HG02870 (cell line): ENCODE data around the gene SRSF12.
"Not testable (repeated sequence)": the region's sequence is repeated elsewhere in the genome, so short reads cannot be mapped to it uniquely, and the experiment has no call there.

Experiments
- ATAC-seq: cut with Tn5 transposase; IDR thresholded peaks from one replicate; pipeline ENCODE4 v1.9.1; 2021; ENCODE audit warnings: mild to moderate bottlenecking, moderate library complexity; ENCODE audit not compliant: unreplicated experiment

The SRSF12 gene

GRCh38 chr6:89131599-89131998 is 13.7 kb upstream of the SRSF12 start:
- no peak for ATAC-seq

- not testable (repeated sequence) for ATAC-seq
These were observed 10.4 kb upstream of the SRSF12 start for GRCh38 chr6:89128256-89128671.

- ATAC-seq, result peak; percentile 69
These were observed 4.8 kb upstream of the SRSF12 start for GRCh38 chr6:89122625-89123024.

- no peak for ATAC-seq
These were observed 4.1 kb upstream of the SRSF12 start for GRCh38 chr6:89121934-89122333.

- no peak for ATAC-seq
These were observed 2.5 kb upstream of the SRSF12 start for GRCh38 chr6:89120371-89120770.

GRCh38 chr6:89118931-89119330 is 1.1 kb upstream of the SRSF12 start:
- no peak for ATAC-seq

GRCh38 chr6:89116702-89117101 is 1.2 kb downstream of the SRSF12 start:
- no peak for ATAC-seq

GRCh38 chr6:89111933-89112332 is 5.9 kb downstream of the SRSF12 start:
- no peak for ATAC-seq

- no peak for ATAC-seq
These were observed 7.6 kb downstream of the SRSF12 start for GRCh38 chr6:89110284-89110683.

GRCh38 chr6:89100114-89100513 is 17.8 kb downstream of the SRSF12 start:
- ATAC-seq, result no peak

- ATAC-seq, result peak; percentile 82
These were observed 19.4 kb downstream of the SRSF12 start for GRCh38 chr6:89098461-89098860.

GRCh38 chr6:89087881-89088280 is 30.0 kb downstream of the SRSF12 start:
- no peak for ATAC-seq

- ATAC-seq, result no peak
These were observed 32.3 kb downstream of the SRSF12 start for GRCh38 chr6:89085409-89086205.

- ATAC-seq, result no peak
These were observed 32.9 kb downstream of the SRSF12 start for GRCh38 chr6:89084954-89085353.

- no peak for ATAC-seq
These were observed 33.3 kb downstream of the SRSF12 start for GRCh38 chr6:89084542-89084941.

- no peak for ATAC-seq
These were observed 35.4 kb downstream of the SRSF12 start for GRCh38 chr6:89082486-89082891.

GRCh38 chr6:89081423-89082322 is 36.2 kb downstream of the SRSF12 start:
- peak; percentile 46 for ATAC-seq

GRCh38 chr6:89081129-89081422 is 36.8 kb downstream of the SRSF12 start:
- ATAC-seq, result peak; percentile 10

- ATAC-seq, result peak; percentile 68
These were observed 37.4 kb downstream of the SRSF12 start, which contains the start of gene PNRC1 for GRCh38 chr6:89080281-89081128. PNRC1 (plus strand) TSS chr6:89080751; CDS start chr6:89080895, 144 bp downstream.

- ATAC-seq, result no peak
These were observed 38.2 kb downstream of the SRSF12 start for GRCh38 chr6:89079511-89080234.
